H1 (cell line): ENCODE data around the gene GGCX.

Experiments
- CTCF ChIP-seq, 3 experiments: IDR thresholded peaks; 1 replicate in 2 of 3; 2 replicates in 1 of 3; pipeline versions ENCODE4 v1.5.1 to v1.6.1; 2011; ENCODE audit warnings: low read length in 3 of 3, mild to moderate bottlenecking in 3 of 3, inconsistent platforms in 2 of 3, low read depth in 1 of 3, moderate library complexity in 1 of 3; ENCODE audit not compliant: insufficient read depth in 1 of 3; ENCODE audit errors: control extremely low read depth in 1 of 3
- HDAC6 ChIP-seq: IDR thresholded peaks from one replicate; pipeline ENCODE4 v1.7.1; 2012; ENCODE audit warnings: low read depth, mild to moderate bottlenecking, inconsistent platforms, low read length, moderate library complexity
- MAX ChIP-seq: IDR thresholded peaks from 2 replicates; pipeline ENCODE4 v1.6.1; 2012; ENCODE audit warnings: inconsistent platforms
- RFX5 ChIP-seq: IDR thresholded peaks from 2 replicates; pipeline ENCODE4 v1.6.1; 2011; ENCODE audit warnings: low read depth, low read length, improper control_type of control experiment, borderline replicate concordance
- SP1 ChIP-seq: IDR thresholded peaks from 2 replicates; pipeline ENCODE4 v1.6.1; 2011; ENCODE audit warnings: low read depth, low read length

- TF ChIP-seq MAX, result no peak
- no peak for TF ChIP-seq CTCF (IDR thresholded peaks at IDR 0.05; ENCODE audit: control extremely low read depth in 1 of 3, insufficient read depth in 1 of 3, low read depth in 1 of 3, low read length in 3 of 3)
- TF ChIP-seq RFX5, result no peak
- no peak for TF ChIP-seq HDAC6
- no peak for TF ChIP-seq SP1
Observed at GRCh38 chr2:85580206-85580605, 18.9 kb upstream of the GGCX start.
